ENCODE measurements around the gene GRM4. TPM values are rescaled to one million over a fixed set of nuclear protein-coding genes. Genes with fewer than 3 reads are reported as not detected.

GRM4 gene
- total and polyA plus RNA-seq, 9 donors, result 1.1 to 4.8 (median 1.9) TPM

- no CpG with 5 or more reads among the region's 3 CpGs for WGBS (ENCODE audit: insufficient coverage)
- no peak overlapping the region for H3K4me3 ChIP-seq (ENCODE audit: low read length)
- H3K27ac ChIP-seq (ENCODE audit: low read length), result no peak overlapping the region
- no peak for DNase-seq
- no peaks in the 10 kb centered on the region for H3K9me3 ChIP-seq (replicated peaks; ENCODE audit: control insufficient read depth, low read depth, low read length)
- H3K36me3 ChIP-seq (ENCODE audit: control insufficient read depth, insufficient read depth, low read length), result no peaks in the 10 kb centered on the region
- H3K27me3 ChIP-seq (ENCODE audit: control insufficient read depth, insufficient read depth, low read length), result peaks cover 5% of the 10 kb centered on the region
- H3K4me1 ChIP-seq (ENCODE audit: control insufficient read depth, insufficient read depth, low read length), result no peaks in the 10 kb centered on the region
These were observed 19.9 kb downstream of the GRM4 start for GRCh38 chr6:34125939-34126338.

GRCh38 chr6:34120953-34121675 lies 24.8 kb downstream of the GRM4 start:
- Histone ChIP-seq H3K27me3 (ENCODE audit: control insufficient read depth, insufficient read depth, low read length) (peaks cover 3% of the 10 kb centered on the region), H3K9me3 (replicated peaks; ENCODE audit: control insufficient read depth, low read depth, low read length) (no peaks in the 10 kb centered on the region), H3K27ac (ENCODE audit: low read length) (no peak overlapping the region), H3K4me1 (ENCODE audit: control insufficient read depth, insufficient read depth, low read length) (no peaks in the 10 kb centered on the region), H3K4me3 (ENCODE audit: low read length) (no peak overlapping the region), H3K36me3 (ENCODE audit: control insufficient read depth, insufficient read depth, low read length) (no peaks in the 10 kb centered on the region)
- DNase-seq, result no peak
- WGBS (ENCODE audit: insufficient coverage), result 15% methylated on average over 6 of the region's 13 CpGs

GRCh38 chr6:34115915-34116314 lies 30.0 kb downstream of the GRM4 start:
- Histone ChIP-seq H3K27me3 (ENCODE audit: control insufficient read depth, insufficient read depth, low read length) (peaks cover 5% of the 10 kb centered on the region), H3K4me1 (ENCODE audit: control insufficient read depth, insufficient read depth, low read length) (no peaks in the 10 kb centered on the region), H3K36me3 (ENCODE audit: control insufficient read depth, insufficient read depth, low read length) (no peaks in the 10 kb centered on the region), H3K4me3 (ENCODE audit: low read length) (no peak overlapping the region), H3K27ac (ENCODE audit: low read length) (no peak overlapping the region), H3K9me3 (replicated peaks; ENCODE audit: control insufficient read depth, low read depth, low read length) (no peaks in the 10 kb centered on the region)
- no peak for DNase-seq
- 89% methylated on average over 11 of the region's 11 CpGs for WGBS (ENCODE audit: insufficient coverage)

GRCh38 chr6:34115403-34115795 lies 30.5 kb downstream of the GRM4 start:
- 27% methylated on average over 4 of the region's 10 CpGs for WGBS (ENCODE audit: insufficient coverage)
- H3K27me3 ChIP-seq (ENCODE audit: control insufficient read depth, insufficient read depth, low read length), result peaks cover 5% of the 10 kb centered on the region

GRCh38 chr6:34114695-34115402 lies 31.0 kb downstream of the GRM4 start:
- no peaks in the 10 kb centered on the region for H3K4me1 ChIP-seq (ENCODE audit: control insufficient read depth, insufficient read depth, low read length)
- 64% methylated on average over 16 of the region's 16 CpGs for WGBS (ENCODE audit: insufficient coverage)
- no peaks in the 10 kb centered on the region for H3K36me3 ChIP-seq (ENCODE audit: control insufficient read depth, insufficient read depth, low read length)
- no peak for DNase-seq
- H3K9me3 ChIP-seq (replicated peaks; ENCODE audit: control insufficient read depth, low read depth, low read length), result no peaks in the 10 kb centered on the region
- no peak overlapping the region for H3K4me3 ChIP-seq (ENCODE audit: low read length)
- peaks cover 5% of the 10 kb centered on the region for H3K27me3 ChIP-seq (ENCODE audit: control insufficient read depth, insufficient read depth, low read length)
- H3K27ac ChIP-seq (ENCODE audit: low read length), result no peak overlapping the region

More at GRCh38 chr6:34115403-34115795, 30.5 kb downstream of the GRM4 start:
- DNase-seq, result peak; percentile 59
- Histone ChIP-seq H3K9me3 (replicated peaks; ENCODE audit: control insufficient read depth, low read depth, low read length) (no peaks in the 10 kb centered on the region), H3K36me3 (ENCODE audit: control insufficient read depth, insufficient read depth, low read length) (no peaks in the 10 kb centered on the region), H3K27ac (ENCODE audit: low read length) (no peak overlapping the region), H3K4me3 (ENCODE audit: low read length) (no peak overlapping the region), H3K4me1 (ENCODE audit: control insufficient read depth, insufficient read depth, low read length) (no peaks in the 10 kb centered on the region)

GRCh38 chr6:34113532-34113931 lies 32.4 kb downstream of the GRM4 start:
- H3K36me3 ChIP-seq (ENCODE audit: control insufficient read depth, insufficient read depth, low read length), result no peaks in the 10 kb centered on the region
- 31% methylated on average over 2 of the region's 3 CpGs for WGBS (ENCODE audit: insufficient coverage)
- no peaks in the 10 kb centered on the region for H3K4me1 ChIP-seq (ENCODE audit: control insufficient read depth, insufficient read depth, low read length)
- H3K27ac ChIP-seq (ENCODE audit: low read length), result no peak overlapping the region
- peaks cover 5% of the 10 kb centered on the region for H3K27me3 ChIP-seq (ENCODE audit: control insufficient read depth, insufficient read depth, low read length)
- H3K4me3 ChIP-seq (ENCODE audit: low read length), result no peak overlapping the region
- no peaks in the 10 kb centered on the region for H3K9me3 ChIP-seq (replicated peaks; ENCODE audit: control insufficient read depth, low read depth, low read length)
- no peak for DNase-seq

GRCh38 chr6:34112126-34112525 lies 33.8 kb downstream of the GRM4 start:
- Histone ChIP-seq H3K27me3 (ENCODE audit: control insufficient read depth, insufficient read depth, low read length) (peaks cover 5% of the 10 kb centered on the region), H3K36me3 (ENCODE audit: control insufficient read depth, insufficient read depth, low read length) (no peaks in the 10 kb centered on the region), H3K4me1 (ENCODE audit: control insufficient read depth, insufficient read depth, low read length) (no peaks in the 10 kb centered on the region), H3K4me3 (ENCODE audit: low read length) (no peak overlapping the region), H3K9me3 (replicated peaks; ENCODE audit: control insufficient read depth, low read depth, low read length) (no peaks in the 10 kb centered on the region), H3K27ac (ENCODE audit: low read length) (no peak overlapping the region)
- DNase-seq, result no peak
- 70% methylated on average over 5 of the region's 5 CpGs for WGBS (ENCODE audit: insufficient coverage)

GRCh38 chr6:34110610-34111009 lies 35.3 kb downstream of the GRM4 start:
- no peak overlapping the region for H3K27ac ChIP-seq (ENCODE audit: low read length)
- H3K27me3 ChIP-seq (ENCODE audit: control insufficient read depth, insufficient read depth, low read length), result peaks cover 5% of the 10 kb centered on the region
- no peak overlapping the region for H3K4me3 ChIP-seq (ENCODE audit: low read length)
- no peaks in the 10 kb centered on the region for H3K36me3 ChIP-seq (ENCODE audit: control insufficient read depth, insufficient read depth, low read length)
- WGBS (ENCODE audit: insufficient coverage), result 42% methylated on average over 3 of the region's 6 CpGs
- DNase-seq, result no peak
- no peaks in the 10 kb centered on the region for H3K4me1 ChIP-seq (ENCODE audit: control insufficient read depth, insufficient read depth, low read length)
- no peaks in the 10 kb centered on the region for H3K9me3 ChIP-seq (replicated peaks; ENCODE audit: control insufficient read depth, low read depth, low read length)

- peaks cover 6% of the 10 kb centered on the region for H3K27me3 ChIP-seq (ENCODE audit: control insufficient read depth, insufficient read depth, low read length)
These were observed 37.7 kb downstream of the GRM4 start for GRCh38 chr6:34108176-34108575.

GRCh38 chr6:34106900-34107299 lies 39.0 kb downstream of the GRM4 start:
- peaks cover 6% of the 10 kb centered on the region for H3K27me3 ChIP-seq (ENCODE audit: control insufficient read depth, insufficient read depth, low read length)

More at GRCh38 chr6:34108176-34108575, 37.7 kb downstream of the GRM4 start:
- no peaks in the 10 kb centered on the region for H3K4me1 ChIP-seq (ENCODE audit: control insufficient read depth, insufficient read depth, low read length)
- H3K27ac ChIP-seq (ENCODE audit: low read length), result no peak overlapping the region
- no peaks in the 10 kb centered on the region for H3K36me3 ChIP-seq (ENCODE audit: control insufficient read depth, insufficient read depth, low read length)
- no peak for DNase-seq
- no peak overlapping the region for H3K4me3 ChIP-seq (ENCODE audit: low read length)
- WGBS (ENCODE audit: insufficient coverage), result 66% methylated on average over 5 of the region's 9 CpGs
- no peaks in the 10 kb centered on the region for H3K9me3 ChIP-seq (replicated peaks; ENCODE audit: control insufficient read depth, low read depth, low read length)

More at GRCh38 chr6:34106900-34107299, 39.0 kb downstream of the GRM4 start:
- DNase-seq, result no peak
- H3K4me1 ChIP-seq (ENCODE audit: control insufficient read depth, insufficient read depth, low read length), result no peaks in the 10 kb centered on the region
- H3K9me3 ChIP-seq (replicated peaks; ENCODE audit: control insufficient read depth, low read depth, low read length), result no peaks in the 10 kb centered on the region
- WGBS (ENCODE audit: insufficient coverage), result 10% methylated on average over 3 of the region's 5 CpGs
- H3K4me3 ChIP-seq (ENCODE audit: low read length), result no peak overlapping the region
- H3K36me3 ChIP-seq (ENCODE audit: control insufficient read depth, insufficient read depth, low read length), result no peaks in the 10 kb centered on the region
- no peak overlapping the region for H3K27ac ChIP-seq (ENCODE audit: low read length)
